HG02884 (cell line): ENCODE data around the gene ACOT7.
"Not testable (repeated sequence)": the region's sequence is repeated elsewhere in the genome, so short reads cannot be mapped to it uniquely, and the experiment has no call there.

Experiments used
- ATAC-seq: cut with Tn5 transposase; IDR thresholded peaks from one replicate; pipeline ENCODE4 v1.9.1; 2021; ENCODE audit warnings: mild to moderate bottlenecking, moderate library complexity; ENCODE audit not compliant: unreplicated experiment

The ACOT7 gene

GRCh38 chr1:6401673-6402072, 8.1 kb upstream of the ACOT7 start:
- no peak for ATAC-seq

GRCh38 chr1:6399294-6399693, 5.7 kb upstream of the ACOT7 start:
- ATAC-seq = no peak

GRCh38 chr1:6397844-6398441, 4.4 kb upstream of the ACOT7 start:
- ATAC-seq = no peak

GRCh38 chr1:6396998-6397397, 3.4 kb upstream of the ACOT7 start:
- ATAC-seq = no peak

GRCh38 chr1:6395781-6396244, 2.2 kb upstream of the ACOT7 start:
- ATAC-seq = not testable (repeated sequence)

DNA sequence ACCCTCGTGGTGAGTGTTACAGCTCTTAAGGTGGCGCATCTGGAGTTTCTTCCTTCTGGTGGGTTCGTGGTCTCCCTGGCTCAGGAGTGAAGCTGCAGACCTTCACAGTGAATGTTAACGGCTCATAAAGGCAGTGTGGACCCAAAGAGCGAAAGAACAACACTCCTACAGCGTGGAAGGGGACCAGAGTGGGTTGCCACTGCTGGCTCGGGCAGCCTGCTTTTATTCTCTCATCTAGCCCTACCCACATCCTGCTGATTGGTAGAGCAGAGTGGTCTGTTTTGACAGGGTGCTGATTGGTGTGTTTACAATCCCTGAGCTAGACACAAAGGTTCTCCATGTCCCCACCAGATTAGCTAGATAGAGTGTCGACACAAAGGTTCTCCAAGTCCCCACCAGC, 1.6 kb upstream of the ACOT7 start:
- not testable (repeated sequence) for ATAC-seq

DNA sequence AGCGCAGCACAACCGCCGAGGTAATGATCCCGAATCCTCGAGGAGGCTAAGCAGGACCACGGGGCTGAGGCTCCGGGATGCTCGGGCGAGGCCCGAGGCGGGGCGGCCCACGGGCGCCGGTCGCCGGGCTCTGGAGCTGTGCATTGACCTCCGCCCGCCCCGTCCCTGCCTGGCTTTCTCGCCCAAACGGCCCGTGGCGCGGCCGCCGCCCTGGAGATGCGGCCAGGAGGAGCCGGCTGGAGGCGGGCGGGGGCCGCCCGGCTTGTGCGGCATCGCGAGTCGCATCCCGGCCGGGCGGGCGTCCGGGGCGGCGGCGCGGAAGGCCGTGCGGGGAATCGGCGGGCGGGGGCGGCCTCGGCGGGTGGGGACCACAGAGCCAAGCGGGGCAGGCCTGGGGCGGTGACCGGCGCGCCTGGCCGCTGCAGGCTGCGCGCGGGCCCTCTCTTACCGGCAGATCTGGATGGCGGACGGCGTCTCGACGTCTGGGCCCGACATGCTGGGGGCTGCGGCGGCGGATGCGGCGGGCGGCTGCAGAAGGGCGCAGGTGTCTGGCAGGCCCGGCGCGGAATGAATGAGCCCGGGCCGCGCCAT, 663 bp downstream of the ACOT7 start:
- no peak for ATAC-seq

DNA sequence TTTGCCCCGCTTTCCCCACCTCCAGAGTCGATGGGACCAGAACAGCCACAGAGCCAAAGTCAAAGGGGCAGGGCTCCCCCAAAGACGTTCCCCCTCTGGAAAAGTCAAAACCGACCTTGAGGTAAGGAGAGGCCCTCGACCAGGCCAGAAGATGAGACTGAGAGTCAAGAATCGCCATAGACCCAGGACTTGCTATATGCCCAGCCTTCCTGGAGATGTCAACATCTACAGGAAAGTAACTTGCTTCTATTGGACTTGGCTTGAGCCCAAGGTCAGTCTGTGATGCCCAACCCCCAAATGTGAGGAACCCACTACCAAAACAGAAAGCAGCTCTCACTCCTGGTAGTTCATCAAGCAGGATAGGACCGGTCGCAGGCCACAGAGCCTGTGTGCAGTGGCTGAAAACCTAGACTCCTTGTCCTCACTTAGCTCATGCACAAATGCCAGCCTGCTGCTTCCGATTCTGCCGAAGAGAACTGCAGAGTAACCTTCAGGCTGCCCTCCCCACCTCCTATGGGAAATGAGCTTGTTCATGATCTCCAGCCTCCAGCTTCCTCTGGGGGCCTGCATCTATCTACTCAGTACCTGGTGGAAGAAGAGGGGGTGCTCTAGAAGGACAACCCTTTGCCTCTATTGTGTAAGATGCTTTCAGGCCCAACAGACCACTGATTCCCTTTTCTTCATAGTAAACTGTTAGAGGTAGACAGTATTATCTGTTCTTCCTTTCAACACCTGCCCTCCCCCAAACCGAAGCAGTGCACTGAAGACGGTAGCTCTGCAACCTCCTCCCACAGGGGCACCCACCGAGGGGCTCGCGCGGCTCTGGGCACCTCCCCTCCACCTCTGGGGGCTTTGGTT, 1.4 kb downstream of the ACOT7 start:
- ATAC-seq = no peak

DNA sequence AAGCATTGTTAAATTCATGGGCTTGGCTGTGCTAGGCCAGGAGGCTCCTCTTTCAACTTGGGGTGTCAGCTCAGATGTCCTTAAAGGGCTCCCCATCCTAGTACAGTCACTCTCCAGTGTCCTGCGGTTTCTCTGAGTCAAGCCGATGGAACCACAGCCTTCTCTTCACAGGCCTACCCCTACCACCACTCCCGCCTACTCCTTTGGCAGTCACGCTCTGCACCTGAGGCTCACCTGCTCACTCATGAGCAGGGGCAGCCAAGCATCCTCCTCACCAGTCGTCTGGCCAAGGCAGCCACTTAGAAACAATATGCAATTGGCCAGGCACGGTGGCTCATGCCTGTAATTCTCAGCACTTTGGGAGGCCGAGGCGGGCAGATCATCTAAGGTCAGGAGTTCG, 3.6 kb downstream of the ACOT7 start:
- ATAC-seq = no peak

DNA sequence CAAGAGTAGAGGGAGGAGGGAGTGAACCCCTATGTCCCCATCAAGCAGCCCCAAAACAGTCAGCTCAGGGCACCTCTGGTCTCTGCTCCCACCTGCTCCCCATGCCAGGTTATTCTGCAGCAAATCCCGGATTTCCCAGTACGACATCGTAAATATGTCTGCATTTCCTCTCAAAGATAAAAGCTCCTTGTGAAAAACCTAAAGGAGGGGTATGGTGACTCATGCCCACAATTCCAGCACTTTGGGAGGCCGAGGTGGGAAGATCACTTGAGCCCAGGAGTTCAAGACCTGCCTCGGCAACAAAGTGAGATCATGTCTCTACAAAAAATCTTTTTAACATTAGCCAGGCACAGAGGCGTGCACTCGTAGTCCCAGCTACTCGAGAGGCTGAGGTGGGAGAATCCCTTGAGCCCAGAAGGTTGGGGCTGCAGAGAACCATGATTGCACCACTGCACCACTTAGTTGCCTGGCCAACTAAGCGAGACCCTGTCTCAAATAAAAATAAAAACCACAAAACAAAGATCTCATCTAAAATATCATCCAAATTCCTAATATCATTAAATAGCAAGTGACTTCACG, 7.1 kb downstream of the ACOT7 start:
- no peak for ATAC-seq

DNA sequence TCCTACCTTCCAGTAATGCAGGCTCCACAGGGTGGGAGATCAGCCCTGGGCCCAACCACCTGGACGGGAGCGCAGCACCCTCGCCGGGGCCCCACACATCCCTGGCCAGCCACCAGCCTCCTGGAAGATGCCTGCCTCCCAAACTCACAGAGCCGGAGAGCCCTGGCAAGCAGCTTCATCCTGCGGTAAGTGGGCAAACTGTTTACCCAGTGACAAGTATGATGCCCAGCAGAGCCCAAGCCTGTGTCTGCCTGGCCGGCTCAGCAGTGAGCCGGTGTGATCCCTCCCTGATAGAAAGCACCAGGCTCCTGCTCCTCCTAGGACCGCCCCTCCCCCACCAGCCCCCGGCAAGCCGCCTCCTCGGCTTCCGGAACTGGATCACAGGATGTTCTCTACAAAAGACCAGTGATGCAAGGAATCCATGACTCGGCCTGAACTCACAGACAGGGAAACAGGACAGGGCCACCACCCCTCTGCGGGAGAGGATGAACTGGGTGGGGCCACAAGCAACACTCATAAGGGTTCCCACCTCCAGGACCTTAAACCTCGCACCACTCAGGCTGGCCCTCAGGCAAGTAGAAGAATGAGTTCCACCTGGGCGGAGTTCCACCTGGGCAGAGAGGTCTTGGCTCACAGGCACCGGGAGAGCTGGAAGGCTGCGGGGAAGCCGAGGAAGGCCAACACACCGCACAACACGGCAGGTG, 7.9 kb downstream of the ACOT7 start:
- ATAC-seq = no peak

- ATAC-seq = no peak
Observed at GRCh38 chr1:6384962-6385361, 8.6 kb downstream of the ACOT7 start.

GRCh38 chr1:6384135-6384534, 9.4 kb downstream of the ACOT7 start:
- no peak for ATAC-seq

- ATAC-seq = no peak
Observed at GRCh38 chr1:6380037-6380436, 13.5 kb downstream of the ACOT7 start.

DNA sequence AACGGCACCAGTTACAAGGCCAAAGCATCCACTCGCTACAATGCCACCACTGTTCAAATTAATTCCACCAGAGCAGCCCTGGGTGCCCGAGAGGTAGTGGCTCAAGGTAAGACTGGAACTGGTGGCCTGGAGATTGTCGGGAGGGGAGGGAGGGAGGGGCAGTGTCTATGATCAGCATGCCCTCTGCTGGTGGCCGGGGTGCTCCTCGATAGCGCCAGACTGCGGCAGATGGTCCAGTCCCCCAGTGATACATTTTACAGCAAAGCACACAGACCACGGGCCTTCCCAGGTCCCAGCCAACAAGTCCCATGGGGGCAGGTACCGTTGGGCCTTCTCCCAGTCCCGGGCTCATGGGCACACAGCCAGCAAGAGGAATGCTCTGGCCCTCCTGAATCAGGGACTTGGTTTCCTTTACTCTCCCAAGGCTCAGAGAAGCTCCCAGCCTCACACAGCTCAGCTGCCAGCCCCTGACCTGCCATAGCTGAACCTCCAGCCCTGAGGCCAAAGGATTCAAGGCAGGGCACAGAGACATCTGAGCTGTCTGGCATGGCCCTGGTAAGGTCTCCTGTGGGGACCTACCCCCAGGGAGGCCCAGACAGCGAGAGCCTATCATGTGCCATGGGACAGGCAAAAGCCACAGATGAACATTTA, 15.3 kb downstream of the ACOT7 start:
- ATAC-seq = no peak

DNA sequence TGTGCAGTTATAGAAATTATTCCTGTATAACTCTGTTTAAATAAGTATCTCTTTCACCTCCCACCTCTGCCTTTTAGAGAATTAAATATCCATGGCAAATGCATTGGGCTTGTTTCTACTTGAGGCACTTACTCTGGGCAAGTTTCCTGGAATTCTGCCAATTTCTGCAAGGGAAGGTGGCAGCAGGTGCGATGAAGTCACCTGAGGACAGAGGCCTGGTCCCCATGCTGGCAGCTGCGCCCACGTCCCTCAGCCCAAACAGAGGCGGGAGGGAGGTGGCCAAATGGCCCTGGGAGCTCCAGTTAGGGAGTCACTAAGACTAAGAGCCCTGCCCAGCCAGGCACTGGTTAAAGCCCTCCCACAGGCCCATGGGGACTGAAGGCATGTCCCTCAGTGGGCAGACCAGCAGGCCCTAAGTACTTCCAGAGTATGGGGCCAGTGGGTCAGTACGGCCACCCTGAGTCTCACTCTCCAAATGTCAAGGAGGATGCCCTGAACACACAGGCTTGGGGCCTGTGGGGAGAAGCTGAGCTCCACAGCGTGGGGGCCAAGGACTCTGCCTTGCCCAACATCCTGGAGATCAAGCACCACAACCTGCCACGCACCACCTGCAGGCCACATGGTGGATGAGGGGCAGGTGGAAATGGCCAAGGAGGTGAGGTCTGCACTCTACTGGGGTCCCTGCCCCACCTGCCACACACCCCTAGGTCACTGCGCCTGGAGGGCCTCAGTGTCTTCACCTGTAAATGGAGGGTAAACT, 19.4 kb downstream of the ACOT7 start:
- ATAC-seq = no peak

- not testable (repeated sequence) for ATAC-seq
Observed at GRCh38 chr1:6372236-6372635, 21.3 kb downstream of the ACOT7 start.

GRCh38 chr1:6370006-6370405, 23.6 kb downstream of the ACOT7 start:
- ATAC-seq = no peak

DNA sequence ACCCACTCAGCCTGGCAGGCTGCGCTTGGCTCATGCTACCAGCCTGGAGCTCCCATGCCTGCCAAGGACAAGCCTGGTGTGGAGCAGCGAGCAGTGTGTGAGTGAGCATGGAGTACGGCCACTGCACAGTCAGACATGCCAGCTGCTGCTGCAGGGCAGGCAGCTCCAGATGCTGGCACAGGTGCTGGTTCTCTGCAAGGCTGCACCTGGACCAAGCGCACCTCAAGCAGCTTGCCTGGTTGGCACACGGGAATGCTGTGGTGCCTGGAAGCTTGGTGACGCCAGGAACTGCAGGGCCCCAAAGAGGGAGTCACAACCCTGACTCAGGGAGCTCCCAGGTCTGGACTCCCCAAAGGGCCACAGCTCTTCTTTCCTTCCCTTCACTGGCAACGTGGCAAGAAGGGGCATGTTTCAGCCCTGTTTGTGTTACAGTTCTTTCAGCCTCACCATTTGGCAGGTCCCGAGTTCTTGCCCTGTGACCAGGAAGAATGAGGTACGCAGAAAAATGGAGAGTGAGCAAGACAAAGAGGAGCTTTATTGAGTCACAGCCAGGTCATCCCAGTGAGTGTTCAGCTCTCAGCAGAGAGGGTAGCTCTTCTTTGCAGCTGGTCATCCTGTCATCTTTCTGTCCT, 26.1 kb downstream of the ACOT7 start:
- no peak for ATAC-seq
